RWPE2 (cell line): ENCODE results near the gene KCNK6.
A peak's percentile ranks its signal among the peaks of the same experiment; 100 is the strongest.

Experiments
- ATAC-seq: fragments of 200-7000 bp; cut with Tn5 transposase; 3 replicates; pipeline ENCODE4 v1.9.1; 2021; ENCODE audit warnings: low read depth
- DNase-seq: peaks from one replicate; pipeline ENCODE4 v3.0.0-alpha.2; 2020; ENCODE audit warnings: low spot score
- H3K27ac ChIP-seq: fragments of 450-650 bp; 2 replicates; pipeline ENCODE4 v1.5.1; 2017; ENCODE audit warnings: mild to moderate bottlenecking; ENCODE audit not compliant: poor library complexity, severe bottlenecking
- H3K27me3 ChIP-seq: fragments of 250-450 bp; sonication (Bioruptor Pico); 2 replicates; pipeline ENCODE4 v1.5.1; 2021; ENCODE audit warnings: mild to moderate bottlenecking, moderate library complexity; ENCODE audit not compliant: insufficient read depth, poor library complexity, severe bottlenecking
- H3K36me3 ChIP-seq: fragments of 250-450 bp; sonication (Bioruptor Pico); 2 replicates; pipeline ENCODE4 v1.5.1; 2020; ENCODE audit warnings: low read depth, mild to moderate bottlenecking, moderate library complexity
- H3K4me1 ChIP-seq: fragments of 250-450 bp; sonication (Bioruptor Pico); 2 replicates; pipeline ENCODE4 v1.5.1; 2021; ENCODE audit warnings: mild to moderate bottlenecking, moderate library complexity; ENCODE audit not compliant: insufficient read depth, poor library complexity, severe bottlenecking
- H3K4me3 ChIP-seq: fragments of 250-450 bp; sonication (Bioruptor Pico); 2 replicates; pipeline ENCODE4 v1.5.1; 2021; ENCODE audit warnings: mild to moderate bottlenecking, moderate library complexity; ENCODE audit not compliant: severe bottlenecking
- H3K9me3 ChIP-seq: fragments of 250-450 bp; sonication (Bioruptor Pico); 2 replicates; pipeline ENCODE4 v1.5.1; 2021; ENCODE audit warnings: mild to moderate bottlenecking, moderate library complexity; ENCODE audit not compliant: severe bottlenecking
- CTCF ChIP-seq: fragments of 450-650 bp; IDR thresholded peaks from one replicate; pipeline ENCODE4 v1.5.1; 2017; ENCODE audit warnings: mild to moderate bottlenecking, moderate library complexity; ENCODE audit not compliant: poor library complexity, severe bottlenecking

KCNK6 gene

GRCh38 chr19:38326591-38326990 is 6.9 kb downstream of the KCNK6 start:
- DNase-seq (no peak), ATAC-seq (no peak)
- no peaks in the 10 kb centered on the region for H3K9me3 ChIP-seq
- no peaks in the 10 kb centered on the region for H3K27me3 ChIP-seq
- H3K27ac ChIP-seq: no peak overlapping the region
- H3K36me3 ChIP-seq: peaks cover 52% of the 10 kb centered on the region
- no peak overlapping the region for H3K4me3 ChIP-seq
- peaks cover 15% of the 10 kb centered on the region for H3K4me1 ChIP-seq
- no peak for TF ChIP-seq CTCF

GRCh38 chr19:38329651-38330050 is 10.0 kb downstream of the KCNK6 start:
- Histone ChIP-seq H3K27ac (no peak overlapping the region), H3K9me3 (no peaks in the 10 kb centered on the region), H3K36me3 (peaks cover 35% of the 10 kb centered on the region), H3K4me3 (no peak overlapping the region), H3K4me1 (peaks cover under 1% of the 10 kb centered on the region), H3K27me3 (no peaks in the 10 kb centered on the region)
- TF ChIP-seq CTCF: no peak
- no peak for DNase-seq
- no peak for ATAC-seq

GRCh38 chr19:38331728-38332127 is 12.1 kb downstream of the KCNK6 start:
- no peak for TF ChIP-seq CTCF
- Histone ChIP-seq H3K27me3 (no peaks in the 10 kb centered on the region), H3K4me1 (no peaks in the 10 kb centered on the region), H3K36me3 (peaks cover 18% of the 10 kb centered on the region), H3K9me3 (no peaks in the 10 kb centered on the region), H3K27ac (no peak overlapping the region), H3K4me3 (no peak overlapping the region)
- ATAC-seq (no peak), DNase-seq (no peak)

- no peaks in the 10 kb centered on the region for H3K4me1 ChIP-seq
- ATAC-seq (no peak), DNase-seq (no peak)
- TF ChIP-seq CTCF: no peak
- H3K36me3 ChIP-seq: peaks cover 4% of the 10 kb centered on the region
- no peaks in the 10 kb centered on the region for H3K9me3 ChIP-seq
- no peak overlapping the region for H3K27ac ChIP-seq
- no peak overlapping the region for H3K4me3 ChIP-seq
- no peaks in the 10 kb centered on the region for H3K27me3 ChIP-seq
These were observed 13.6 kb downstream of the KCNK6 start for GRCh38 chr19:38333245-38333644.

GRCh38 chr19:38335949-38336637 is 16.4 kb downstream of the KCNK6 start:
- no peaks in the 10 kb centered on the region for H3K27me3 ChIP-seq
- H3K36me3 ChIP-seq: no peaks in the 10 kb centered on the region
- no peaks in the 10 kb centered on the region for H3K4me1 ChIP-seq
- TF ChIP-seq CTCF: no peak
- DNase-seq (peak; percentile 99), ATAC-seq (peak; percentile 80)
- H3K4me3 ChIP-seq: peak overlapping the region; percentile 46
- H3K9me3 ChIP-seq: no peaks in the 10 kb centered on the region
- H3K27ac ChIP-seq: peak overlapping the region; percentile 61
